ENCODE data around the gene KAZN.

The KAZN gene

GRCh38 chr1:14777516-14778506 lies 179.3 kb downstream of the KAZN start:
- peak; percentile 27 for DNase-seq

- DNase-seq = no peak
These were observed 180.0 kb downstream of the KAZN start for GRCh38 chr1:14778541-14778897.

- no peak for DNase-seq
These were observed 180.7 kb downstream of the KAZN start for GRCh38 chr1:14778898-14779865.

- no peak for DNase-seq
These were observed 181.8 kb downstream of the KAZN start for GRCh38 chr1:14780271-14780670.

GRCh38 chr1:14781811-14782210 lies 183.3 kb downstream of the KAZN start:
- DNase-seq = no peak

GRCh38 chr1:14782741-14783591 lies 184.5 kb downstream of the KAZN start:
- DNase-seq = no peak

GRCh38 chr1:14783592-14783886 lies 185.1 kb downstream of the KAZN start:
- DNase-seq = no peak

GRCh38 chr1:14784790-14785773 lies 186.6 kb downstream of the KAZN start:
- DNase-seq = no peak

GRCh38 chr1:14786109-14786675 lies 187.7 kb downstream of the KAZN start:
- no peak for DNase-seq

- no peak for DNase-seq
These were observed 188.2 kb downstream of the KAZN start for GRCh38 chr1:14786681-14787080.

GRCh38 chr1:14787604-14788003 lies 189.1 kb downstream of the KAZN start:
- DNase-seq = no peak

GRCh38 chr1:14788080-14788479 lies 189.6 kb downstream of the KAZN start:
- DNase-seq = no peak

- no peak for DNase-seq
These were observed 192.5 kb downstream of the KAZN start for GRCh38 chr1:14790982-14791381.

- no peak for DNase-seq
These were observed 193.2 kb downstream of the KAZN start for GRCh38 chr1:14791654-14792053.

GRCh38 chr1:14794136-14794768 lies 195.8 kb downstream of the KAZN start:
- no peak for DNase-seq

- no peak for DNase-seq
These were observed 196.4 kb downstream of the KAZN start for GRCh38 chr1:14794906-14795305.

GRCh38 chr1:14795589-14795988 lies 197.1 kb downstream of the KAZN start:
- no peak for DNase-seq

GRCh38 chr1:14800014-14800413 lies 201.5 kb downstream of the KAZN start:
- no peak for DNase-seq

GRCh38 chr1:14800500-14801076 lies 202.1 kb downstream of the KAZN start:
- no peak for DNase-seq
